GM08714 (cell line): ENCODE data around the gene COL16A1.

Experiments
- H3K4me3 ChIP-seq: fragments of 200-500 bp; sonication (Bioruptor generic); 2 replicates; pipeline ENCODE4 v1.5.1; 2014; ENCODE audit warnings: mild to moderate bottlenecking, low read length, inconsistent platforms
- ZNF274 ChIP-seq: IDR thresholded peaks from 2 replicates; pipeline ENCODE4 v1.6.1; 2012; ENCODE audit warnings: mild to moderate bottlenecking, low read depth, low read length

COL16A1 gene

GRCh38 chr1:31675756-31676155, 28.1 kb downstream of the COL16A1 start:
- TF ChIP-seq ZNF274 = no peak
- no peak overlapping the region for H3K4me3 ChIP-seq

DNA sequence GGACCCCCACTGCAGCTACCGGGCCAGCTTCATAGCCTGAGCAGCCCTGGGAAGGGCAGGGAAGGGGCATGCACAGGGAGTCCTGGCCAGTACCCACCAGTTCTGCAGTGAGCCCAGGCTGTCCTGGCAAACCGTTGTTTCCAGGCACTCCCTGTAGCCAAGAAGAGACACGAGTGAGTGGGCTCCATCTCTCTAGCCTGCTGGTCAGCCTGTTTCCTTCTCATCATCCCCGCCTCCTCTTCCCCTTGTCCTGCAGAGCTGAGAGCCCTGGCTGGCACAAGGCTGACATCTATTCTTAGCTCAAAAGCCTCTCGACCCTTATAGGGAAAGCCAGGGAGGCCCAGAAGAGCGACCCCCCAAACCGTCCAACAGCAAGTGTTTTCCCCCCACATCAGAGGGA, 28.7 kb downstream of the COL16A1 start:
- H3K4me3 ChIP-seq = no peak overlapping the region
- no peak for TF ChIP-seq ZNF274

DNA sequence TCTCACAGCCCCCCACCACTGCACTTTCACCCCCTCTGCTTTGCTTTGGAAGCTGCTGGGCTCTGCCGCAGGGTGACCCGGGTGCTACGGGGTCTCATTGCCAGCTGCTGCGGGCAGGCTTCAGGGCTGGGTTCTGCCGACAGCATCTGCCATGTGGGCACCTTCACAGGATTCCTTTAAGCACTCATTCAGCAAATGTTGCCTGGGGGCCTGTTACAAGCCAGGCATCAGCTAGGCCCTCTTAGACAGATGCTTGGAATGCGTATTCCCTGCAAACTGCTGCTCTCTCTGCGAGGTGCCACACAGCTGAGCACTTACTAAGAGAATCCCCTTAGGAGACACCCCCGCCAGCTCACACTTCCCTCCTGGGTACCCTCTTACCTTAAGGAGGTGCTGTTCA, 29.2 kb downstream of the COL16A1 start:
- no peak for TF ChIP-seq ZNF274

GRCh38 chr1:31673433-31673832, 30.4 kb downstream of the COL16A1 start:
- no peak overlapping the region for H3K4me3 ChIP-seq
- TF ChIP-seq ZNF274 = no peak

More for the DNA sequence above, 29.2 kb downstream of the COL16A1 start:
- H3K4me3 ChIP-seq = no peak overlapping the region

- no peak overlapping the region for H3K4me3 ChIP-seq
- TF ChIP-seq ZNF274 = no peak
These were observed 30.8 kb downstream of the COL16A1 start for GRCh38 chr1:31672986-31673385.

DNA sequence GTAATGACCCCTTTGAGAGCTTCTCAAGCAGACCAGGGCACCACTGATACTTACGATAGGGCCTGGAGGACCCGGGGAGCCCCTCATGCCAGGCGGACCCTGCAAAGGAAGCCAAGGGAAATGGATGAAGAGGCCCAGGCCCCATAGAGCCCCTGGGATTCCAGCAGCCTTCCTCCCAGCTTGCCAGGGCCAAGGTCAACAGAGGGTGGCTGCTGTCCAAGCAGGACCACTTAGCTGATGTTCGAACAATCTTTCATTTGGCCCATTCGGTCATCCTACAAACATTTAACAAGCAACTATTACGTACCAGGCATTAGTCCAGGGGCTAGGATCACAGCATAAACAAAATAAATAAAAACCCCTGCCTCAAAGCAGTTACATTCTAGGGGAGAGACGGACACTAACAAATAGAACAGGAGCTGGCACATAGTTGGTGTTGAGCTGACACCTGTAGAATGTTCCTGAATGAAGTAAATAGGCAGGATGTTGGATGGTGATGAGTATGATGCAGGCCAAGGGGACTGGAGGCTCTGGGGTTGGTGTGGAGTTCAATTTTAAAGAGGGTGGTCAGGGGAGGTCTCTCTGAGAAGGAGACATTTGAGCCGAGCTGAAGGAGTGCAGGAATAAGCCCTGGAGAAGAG, 32.1 kb downstream of the COL16A1 start:
- TF ChIP-seq ZNF274 = no peak
- no peak overlapping the region for H3K4me3 ChIP-seq

GRCh38 chr1:31671147-31671546, 32.7 kb downstream of the COL16A1 start:
- no peak overlapping the region for H3K4me3 ChIP-seq
- TF ChIP-seq ZNF274 = no peak

DNA sequence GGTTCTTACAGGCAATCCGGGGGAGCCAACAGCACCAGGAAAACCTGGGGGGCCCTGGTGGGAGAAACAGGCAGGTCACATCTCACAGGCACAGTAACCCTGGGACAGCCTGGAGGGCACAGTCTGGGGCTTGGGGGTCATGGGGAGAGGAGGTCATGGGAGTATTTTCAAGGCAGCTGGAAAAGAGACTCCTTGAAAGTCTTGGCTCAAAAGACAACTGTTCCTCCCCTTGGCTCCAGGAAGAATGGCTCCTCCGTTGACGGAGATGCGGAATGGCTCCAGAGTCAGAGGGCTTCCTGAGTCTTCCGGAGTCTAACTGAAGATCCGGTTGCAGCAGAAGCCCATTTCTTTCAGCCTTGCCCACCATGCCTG, 33.2 kb downstream of the COL16A1 start:
- no peak for TF ChIP-seq ZNF274
- no peak overlapping the region for H3K4me3 ChIP-seq

DNA sequence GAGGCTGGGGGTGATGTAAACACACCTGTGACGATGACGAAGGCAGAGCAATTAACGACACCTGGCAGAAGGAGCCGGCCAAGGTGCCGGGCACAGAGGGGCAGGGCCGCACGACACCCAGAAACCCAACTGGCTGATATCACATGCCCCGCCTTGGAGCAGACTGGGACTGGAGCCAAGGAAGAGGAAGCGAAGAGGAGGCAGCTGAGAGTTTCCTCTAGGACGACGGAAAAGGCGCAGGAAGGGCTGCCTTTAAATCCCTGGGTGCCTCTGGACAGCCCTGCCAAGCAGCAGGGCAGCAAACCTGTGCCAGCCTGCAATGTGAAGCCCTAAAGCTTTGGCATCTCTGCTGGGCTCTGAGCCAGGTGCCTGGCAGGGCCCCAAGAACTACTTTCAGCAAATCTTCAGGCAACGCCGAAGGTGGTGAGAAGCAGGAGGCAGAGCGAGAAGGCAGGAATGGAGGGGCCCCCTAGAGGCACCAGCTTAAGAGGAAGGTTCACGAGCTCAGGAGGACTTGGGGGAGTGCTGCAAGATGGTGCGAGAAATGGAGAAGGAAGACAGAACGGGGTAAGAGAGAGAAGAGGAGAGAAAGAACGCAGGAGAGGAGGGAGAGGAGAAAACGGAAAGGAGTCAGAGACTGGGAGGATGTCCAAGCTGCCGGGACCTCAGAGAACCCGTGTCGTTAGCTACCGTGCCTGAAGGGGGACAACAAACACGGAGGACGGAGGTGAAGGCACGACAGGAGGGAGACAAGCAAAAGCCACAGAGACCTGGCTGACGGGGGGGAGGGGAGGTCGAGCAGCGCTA, 33.8 kb downstream of the COL16A1 start:
- no peak overlapping the region for H3K4me3 ChIP-seq
- TF ChIP-seq ZNF274 = no peak

GRCh38 chr1:31669433-31669785, 34.4 kb downstream of the COL16A1 start:
- H3K4me3 ChIP-seq = no peak overlapping the region
- no peak for TF ChIP-seq ZNF274

DNA sequence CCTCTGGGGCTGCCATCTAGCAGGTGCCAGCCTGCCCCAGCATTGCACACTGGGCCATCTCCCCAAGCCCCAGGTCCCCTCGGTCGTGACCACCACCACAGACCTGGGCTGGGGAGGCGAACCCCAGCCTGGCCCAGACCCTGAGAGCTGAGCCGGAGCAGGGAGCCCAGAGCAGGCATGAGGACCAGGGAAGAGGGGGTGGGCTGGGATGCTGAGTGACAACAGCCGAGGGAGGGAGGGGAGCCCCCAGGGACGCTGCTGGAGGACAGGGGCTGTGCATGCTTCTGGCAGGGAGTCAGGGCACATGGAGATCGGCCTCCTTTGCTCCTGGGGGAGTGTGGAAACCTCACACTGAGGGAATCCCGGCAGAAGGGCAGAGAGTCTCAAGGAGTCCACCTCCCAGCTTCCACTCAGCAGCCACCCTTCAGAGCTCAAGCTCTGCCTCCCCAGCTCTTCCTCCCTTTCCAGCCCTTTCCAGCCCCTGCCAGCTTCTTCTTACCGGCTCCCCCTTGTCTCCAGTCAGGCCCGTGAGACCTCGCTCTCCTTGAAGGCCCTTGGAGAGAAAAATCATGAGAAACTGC, 35.4 kb downstream of the COL16A1 start:
- no peak overlapping the region for H3K4me3 ChIP-seq
- TF ChIP-seq ZNF274 = no peak

GRCh38 chr1:31667065-31667785, 36.6 kb downstream of the COL16A1 start:
- no peak overlapping the region for H3K4me3 ChIP-seq
- TF ChIP-seq ZNF274 = no peak

GRCh38 chr1:31666263-31666963, 37.4 kb downstream of the COL16A1 start:
- H3K4me3 ChIP-seq = no peak overlapping the region
- TF ChIP-seq ZNF274 = no peak
